Effector memory CD4-positive, alpha-beta T cell (primary cell): ENCODE results near the gene TSPO.

Experiments used
- DNase-seq, 3 donors: peaks; one replicate each; pipeline ENCODE4 v3.0.0-alpha.2; 2020
- H3K27ac ChIP-seq: 2 replicates; pipeline ENCODE4 v1.7.0; 2013; ENCODE audit warnings: mild to moderate bottlenecking, low read length, moderate library complexity; ENCODE audit not compliant: insufficient read depth, poor library complexity, severe bottlenecking
- H3K27me3 ChIP-seq: replicated peaks from 2 replicates; pipeline ENCODE4 v1.7.0; 2013; ENCODE audit warnings: mild to moderate bottlenecking, low read length; ENCODE audit not compliant: insufficient read depth, control insufficient read depth, poor library complexity, severe bottlenecking
- H3K36me3 ChIP-seq: 2 replicates; pipeline ENCODE4 v1.7.0; 2013; ENCODE audit warnings: mild to moderate bottlenecking, low read length, moderate library complexity; ENCODE audit not compliant: control insufficient read depth, insufficient read depth
- H3K4me1 ChIP-seq: 2 replicates; pipeline ENCODE4 v1.7.0; 2013; ENCODE audit warnings: low read length, mild to moderate bottlenecking; ENCODE audit not compliant: control insufficient read depth, insufficient read depth, poor library complexity, severe bottlenecking
- H3K4me3 ChIP-seq: 2 replicates; pipeline ENCODE4 v1.7.0; 2013; ENCODE audit warnings: low read length, low read depth, mild to moderate bottlenecking; ENCODE audit not compliant: insufficient read depth, poor library complexity, severe bottlenecking
- H3K9me3 ChIP-seq: 2 replicates; pipeline ENCODE4 v1.7.0; 2013; ENCODE audit warnings: mild to moderate bottlenecking, low read length, moderate library complexity; ENCODE audit not compliant: control insufficient read depth

TSPO gene

GRCh38 chr22:43114958-43115357 is 36.4 kb upstream of the TSPO start:
- no peaks in the 10 kb centered on the region for H3K27me3 ChIP-seq

GRCh38 chr22:43116932-43117331 is 34.4 kb upstream of the TSPO start:
- Histone ChIP-seq H3K27me3 (no peaks in the 10 kb centered on the region), H3K4me3 (no peak overlapping the region), H3K36me3 (no peaks in the 10 kb centered on the region), H3K27ac (no peak overlapping the region), H3K9me3 (no peaks in the 10 kb centered on the region), H3K4me1 (no peaks in the 10 kb centered on the region)
- DNase-seq, result no peak

More at GRCh38 chr22:43114958-43115357, 36.4 kb upstream of the TSPO start:
- Histone ChIP-seq H3K27ac (no peak overlapping the region), H3K9me3 (no peaks in the 10 kb centered on the region), H3K4me3 (no peak overlapping the region), H3K4me1 (peaks cover 8% of the 10 kb centered on the region), H3K36me3 (no peaks in the 10 kb centered on the region)
- no peak for DNase-seq

GRCh38 chr22:43118024-43118849 is 33.1 kb upstream of the TSPO start:
- H3K27ac ChIP-seq, result no peak overlapping the region
- H3K9me3 ChIP-seq, result no peaks in the 10 kb centered on the region
- H3K27me3 ChIP-seq, result no peaks in the 10 kb centered on the region
- H3K4me1 ChIP-seq, result no peaks in the 10 kb centered on the region
- H3K4me3 ChIP-seq, result no peak overlapping the region
- H3K36me3 ChIP-seq, result no peaks in the 10 kb centered on the region
- no peak for DNase-seq

GRCh38 chr22:43118953-43119458 is 32.4 kb upstream of the TSPO start:
- Histone ChIP-seq H3K27ac (no peak overlapping the region), H3K4me3 (no peak overlapping the region), H3K4me1 (no peaks in the 10 kb centered on the region), H3K27me3 (no peaks in the 10 kb centered on the region), H3K9me3 (no peaks in the 10 kb centered on the region), H3K36me3 (no peaks in the 10 kb centered on the region)
- no peak for DNase-seq

- no peaks in the 10 kb centered on the region for H3K9me3 ChIP-seq
- no peaks in the 10 kb centered on the region for H3K27me3 ChIP-seq
- H3K4me1 ChIP-seq, result no peaks in the 10 kb centered on the region
- no peak for DNase-seq
- no peaks in the 10 kb centered on the region for H3K36me3 ChIP-seq
- no peak overlapping the region for H3K4me3 ChIP-seq
- no peak overlapping the region for H3K27ac ChIP-seq
These were observed 24.7 kb upstream of the TSPO start for GRCh38 chr22:43126501-43127165.

- no peak overlapping the region for H3K27ac ChIP-seq
- H3K4me1 ChIP-seq, result no peaks in the 10 kb centered on the region
- no peak for DNase-seq
- H3K9me3 ChIP-seq, result no peaks in the 10 kb centered on the region
- no peak overlapping the region for H3K4me3 ChIP-seq
- H3K36me3 ChIP-seq, result no peaks in the 10 kb centered on the region
- no peaks in the 10 kb centered on the region for H3K27me3 ChIP-seq
These were observed 24.0 kb upstream of the TSPO start for GRCh38 chr22:43127166-43127908.

- Histone ChIP-seq H3K4me3 (no peak overlapping the region), H3K9me3 (no peaks in the 10 kb centered on the region), H3K27ac (no peak overlapping the region), H3K36me3 (no peaks in the 10 kb centered on the region), H3K4me1 (no peaks in the 10 kb centered on the region), H3K27me3 (no peaks in the 10 kb centered on the region)
- DNase-seq, result no peak
These were observed 23.2 kb upstream of the TSPO start for GRCh38 chr22:43128116-43128515.

- no peaks in the 10 kb centered on the region for H3K4me1 ChIP-seq
- H3K4me3 ChIP-seq, result no peak overlapping the region
- no peak overlapping the region for H3K27ac ChIP-seq
- H3K9me3 ChIP-seq, result no peaks in the 10 kb centered on the region
- no peaks in the 10 kb centered on the region for H3K27me3 ChIP-seq
- DNase-seq, result no peak
- no peaks in the 10 kb centered on the region for H3K36me3 ChIP-seq
These were observed 22.4 kb upstream of the TSPO start for GRCh38 chr22:43128928-43129424.

GRCh38 chr22:43129426-43130425 is 21.6 kb upstream of the TSPO start:
- H3K4me3 ChIP-seq, result no peak overlapping the region
- H3K4me1 ChIP-seq, result no peaks in the 10 kb centered on the region
- no peak for DNase-seq
- H3K27me3 ChIP-seq, result no peaks in the 10 kb centered on the region
- no peaks in the 10 kb centered on the region for H3K9me3 ChIP-seq
- no peaks in the 10 kb centered on the region for H3K36me3 ChIP-seq
- no peak overlapping the region for H3K27ac ChIP-seq
